CD8-positive, alpha-beta memory T cell (primary cell): ENCODE data around the gene CDK14. TPM values are rescaled to one million over a fixed set of nuclear protein-coding genes. Genes with fewer than 3 reads are reported as not detected.

ENCODE experiments used
- CTCF ChIA-PET: fragments of 350-600 bp; sonication (Branson Sonifier 250); formaldehyde crosslinking; loops from one replicate; lab custom pipeline; 2021; ENCODE audit warnings: antibody characterized with exemption; lab: Charles Lee
- POLR2A ChIA-PET: fragments of 350-600 bp; sonication (Branson Sonifier 250); formaldehyde crosslinking; loops from one replicate; lab custom pipeline; 2021; ENCODE audit warnings: antibody characterized with exemption; lab: Charles Lee
- DNase-seq, 5 donors: peaks; one replicate each; pipeline versions ENCODE4 v3.0.0 to v3.0.0-alpha.2; 2020 to 2022; ENCODE audit warnings: mixed read lengths in 1 of 5
- H3K27ac ChIP-seq: one replicate; pipeline ENCODE4 v1.7.0; 2013; ENCODE audit warnings: low read depth, mild to moderate bottlenecking, low read length, moderate library complexity
- H3K27me3 ChIP-seq: 2 replicates; pipeline ENCODE4 v1.7.0; 2013; ENCODE audit warnings: low read length, mild to moderate bottlenecking; ENCODE audit not compliant: insufficient read depth, poor library complexity, severe bottlenecking
- H3K36me3 ChIP-seq: 2 replicates; pipeline ENCODE4 v1.7.0; 2013; ENCODE audit warnings: mild to moderate bottlenecking, low read length, moderate library complexity; ENCODE audit not compliant: insufficient read depth
- H3K4me1 ChIP-seq: 2 replicates; pipeline ENCODE4 v1.7.0; 2013; ENCODE audit warnings: mild to moderate bottlenecking, low read length, moderate library complexity; ENCODE audit not compliant: insufficient read depth
- H3K4me3 ChIP-seq: 2 replicates; pipeline ENCODE4 v1.7.0; 2013; ENCODE audit warnings: mild to moderate bottlenecking, low read length
- H3K9me3 ChIP-seq: 2 replicates; pipeline ENCODE4 v1.7.0; 2013; ENCODE audit warnings: mild to moderate bottlenecking, low read length
- H3K27ac Mint-ChIP-seq, 8 donors: one replicate each; pipeline ENCODE4 v1.8.0; 2020 to 2021; ENCODE audit warnings: mixed read lengths in 8 of 8, mild to moderate bottlenecking in 6 of 8, inconsistent platforms in 3 of 8, moderate library complexity in 3 of 8
- H3K27me3 Mint-ChIP-seq, 2 donors: one replicate each; pipeline ENCODE4 v1.8.0; 2020 to 2021; ENCODE audit warnings: mixed read lengths in 2 of 2, mild to moderate bottlenecking in 1 of 2, moderate library complexity in 1 of 2
- H3K36me3 Mint-ChIP-seq, 3 donors: one replicate each; pipeline ENCODE4 v1.8.0; 2020 to 2021; ENCODE audit warnings: mixed read lengths in 3 of 3, inconsistent platforms in 1 of 3, mild to moderate bottlenecking in 1 of 3
- H3K4me1 Mint-ChIP-seq, 3 donors: one replicate each; pipeline ENCODE4 v1.8.0; 2020 to 2021; ENCODE audit warnings: mixed read lengths in 3 of 3, inconsistent platforms in 1 of 3, mild to moderate bottlenecking in 1 of 3
- H3K4me3 Mint-ChIP-seq, 7 donors: one replicate each; pipeline ENCODE4 v1.8.0; 2020 to 2021; ENCODE audit warnings: mixed read lengths in 7 of 7, mild to moderate bottlenecking in 6 of 7, moderate library complexity in 4 of 7, inconsistent platforms in 2 of 7
- H3K9me3 Mint-ChIP-seq, 5 donors: one replicate each; pipeline ENCODE4 v1.8.0; 2020 to 2022; ENCODE audit warnings: mixed read lengths in 5 of 5, mild to moderate bottlenecking in 3 of 5, moderate library complexity in 2 of 5, inconsistent platforms in 1 of 5
- polyA plus RNA-seq: library from polyadenylated mRNA; unstranded; fragments of 300-500 nt; fragmentation: Illumina TruSeq; gene quantifications from one replicate; pipeline ENCODE4 v1.2.3, GENCODE V29; 2021
- total RNA-seq, 2 experiments: library from RNA; stranded (reverse); gene quantifications; one replicate each; pipeline ENCODE4 v1.2.3, GENCODE V29; 2021

CDK14 gene
- total and polyA plus RNA-seq, 3 experiments from 2014 or later = 0.05 to 0.20 TPM; not detected in 1

DNA sequence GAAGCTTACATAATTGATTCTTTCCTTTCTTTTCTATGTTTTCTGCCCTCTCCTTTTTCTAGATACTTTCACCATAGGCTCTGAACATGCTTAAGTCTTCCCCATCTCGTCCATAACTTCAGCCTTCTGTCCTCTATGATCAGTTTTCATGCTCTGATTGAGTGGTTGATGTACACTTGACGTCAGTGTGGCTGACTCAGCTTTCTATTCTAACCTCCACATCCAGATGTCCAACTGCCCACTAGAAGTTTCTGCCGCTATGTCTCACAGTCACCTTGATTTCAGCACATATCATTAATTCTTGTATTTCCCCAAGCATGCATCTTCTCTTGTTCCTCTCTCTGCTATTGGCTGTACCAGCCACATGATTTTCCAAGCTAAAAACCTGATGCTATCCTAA, 15.0 kb downstream of the CDK14 start:
- no peak for DNase-seq
- Mint-ChIP-seq H3K9me3 (peaks cover 0 to 5% (median 0%) of the 10 kb centered on the region in 5 donors), H3K4me1 (no peaks in the 10 kb centered on the region), H3K36me3 (peaks cover 0 to 2% (median 0%) of the 10 kb centered on the region in 3 donors), H3K27me3 (peaks cover 0 to 4% of the 10 kb centered on the region in 2 donors), H3K4me3 (no peak overlapping the region), H3K27ac (no peak overlapping the region)
- ChIA-PET POLR2A (no interaction called here), CTCF (no interaction called here)
- no peaks in the 10 kb centered on the region for H3K27me3 ChIP-seq
- no peaks in the 10 kb centered on the region for H3K9me3 ChIP-seq
- H3K4me1 ChIP-seq = no peaks in the 10 kb centered on the region
- no peaks in the 10 kb centered on the region for H3K36me3 ChIP-seq
- no peak overlapping the region for H3K27ac ChIP-seq
- no peak overlapping the region for H3K4me3 ChIP-seq

DNA sequence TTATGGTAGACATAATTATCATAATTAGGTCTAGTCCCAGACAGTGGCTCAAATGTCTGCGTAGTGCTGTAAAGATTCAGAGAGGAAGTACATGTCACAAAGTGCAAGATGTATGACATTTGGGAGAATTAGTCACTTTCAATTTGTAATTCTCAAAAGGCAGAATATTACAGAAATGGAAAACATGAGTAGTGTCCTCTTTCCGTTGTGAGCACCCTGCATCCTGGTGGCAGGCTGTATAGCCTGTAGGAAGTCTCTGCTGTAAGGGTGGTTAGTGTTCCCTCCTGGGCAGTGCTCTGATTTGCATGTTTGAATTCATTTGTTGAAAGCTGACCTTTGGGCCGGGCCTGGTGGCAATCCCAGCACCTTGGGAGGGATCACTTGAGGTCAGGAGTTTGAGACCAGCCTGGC, 17.0 kb downstream of the CDK14 start:
- no peak for DNase-seq
- Histone ChIP-seq H3K4me1 (no peaks in the 10 kb centered on the region), H3K4me3 (no peak overlapping the region), H3K27ac (no peak overlapping the region), H3K36me3 (no peaks in the 10 kb centered on the region), H3K9me3 (no peaks in the 10 kb centered on the region), H3K27me3 (no peaks in the 10 kb centered on the region)
- Mint-ChIP-seq H3K27ac (no peak overlapping the region), H3K4me1 (no peaks in the 10 kb centered on the region), H3K27me3 (peaks cover 0 to 4% of the 10 kb centered on the region in 2 donors), H3K36me3 (peaks cover 0 to 2% (median 0%) of the 10 kb centered on the region in 3 donors), H3K9me3 (peaks cover 0 to 5% (median 0%) of the 10 kb centered on the region in 5 donors), H3K4me3 (no peak overlapping the region)
- CTCF ChIA-PET = no interaction called here
- POLR2A ChIA-PET = no interaction called here

DNA sequence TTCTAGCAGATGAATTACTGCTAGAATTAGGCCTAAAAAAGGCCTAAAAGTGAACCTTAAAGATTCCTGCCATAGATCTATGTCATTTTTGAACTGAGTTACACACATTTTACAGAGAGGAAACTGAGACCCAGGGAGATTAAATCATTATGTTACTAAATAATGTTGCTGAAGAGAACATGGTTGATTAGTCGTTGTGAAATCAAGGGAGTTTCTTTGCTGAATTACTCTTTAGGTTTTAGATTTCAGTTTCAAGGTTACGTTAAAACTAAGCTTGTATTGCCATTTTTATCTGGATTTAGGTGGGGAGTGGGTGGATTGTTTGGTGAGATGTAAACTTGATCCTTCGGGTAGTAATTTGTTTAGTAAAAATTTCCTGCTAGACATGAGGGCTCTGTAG, 21.3 kb downstream of the CDK14 start:
- H3K9me3 ChIP-seq = no peaks in the 10 kb centered on the region
- ChIA-PET CTCF (no interaction called here), POLR2A (no interaction called here)
- Mint-ChIP-seq H3K36me3 (no peaks in the 10 kb centered on the region), H3K27me3 (no peaks in the 10 kb centered on the region), H3K9me3 (no peaks in the 10 kb centered on the region), H3K4me3 (no peak overlapping the region), H3K4me1 (no peaks in the 10 kb centered on the region), H3K27ac (no peak overlapping the region)
- no peaks in the 10 kb centered on the region for H3K36me3 ChIP-seq
- no peak for DNase-seq
- no peak overlapping the region for H3K27ac ChIP-seq
- H3K4me1 ChIP-seq = no peaks in the 10 kb centered on the region
- H3K27me3 ChIP-seq = no peaks in the 10 kb centered on the region
- no peak overlapping the region for H3K4me3 ChIP-seq

DNA sequence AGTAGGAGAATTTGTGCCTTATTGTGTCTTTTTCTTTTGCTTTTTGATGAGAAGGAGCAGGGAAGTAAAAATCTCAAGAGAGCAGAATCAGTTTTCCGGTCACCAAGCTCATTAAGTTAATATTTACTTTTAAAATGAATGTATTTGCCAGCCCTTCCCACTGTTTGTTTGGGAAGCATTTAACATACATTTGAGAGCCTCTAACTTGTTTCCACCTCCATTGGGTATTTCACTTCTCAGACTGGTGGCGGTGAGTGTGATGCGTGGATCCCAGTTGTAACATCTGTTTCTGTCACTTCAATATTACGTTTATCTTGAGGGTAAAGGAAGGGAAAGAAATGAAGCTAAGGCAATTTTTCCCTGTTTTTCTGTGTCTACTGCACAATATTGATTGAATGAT, 22.8 kb downstream of the CDK14 start:
- Mint-ChIP-seq H3K9me3 (no peaks in the 10 kb centered on the region), H3K4me3 (no peak overlapping the region), H3K4me1 (no peaks in the 10 kb centered on the region), H3K36me3 (no peaks in the 10 kb centered on the region), H3K27ac (no peak overlapping the region), H3K27me3 (no peaks in the 10 kb centered on the region)
- no peak overlapping the region for H3K4me3 ChIP-seq
- H3K4me1 ChIP-seq = no peaks in the 10 kb centered on the region
- no peaks in the 10 kb centered on the region for H3K27me3 ChIP-seq
- POLR2A ChIA-PET = no interaction called here
- DNase-seq = no peak
- CTCF ChIA-PET = no interaction called here
- H3K36me3 ChIP-seq = no peaks in the 10 kb centered on the region
- no peaks in the 10 kb centered on the region for H3K9me3 ChIP-seq
- H3K27ac ChIP-seq = no peak overlapping the region

DNA sequence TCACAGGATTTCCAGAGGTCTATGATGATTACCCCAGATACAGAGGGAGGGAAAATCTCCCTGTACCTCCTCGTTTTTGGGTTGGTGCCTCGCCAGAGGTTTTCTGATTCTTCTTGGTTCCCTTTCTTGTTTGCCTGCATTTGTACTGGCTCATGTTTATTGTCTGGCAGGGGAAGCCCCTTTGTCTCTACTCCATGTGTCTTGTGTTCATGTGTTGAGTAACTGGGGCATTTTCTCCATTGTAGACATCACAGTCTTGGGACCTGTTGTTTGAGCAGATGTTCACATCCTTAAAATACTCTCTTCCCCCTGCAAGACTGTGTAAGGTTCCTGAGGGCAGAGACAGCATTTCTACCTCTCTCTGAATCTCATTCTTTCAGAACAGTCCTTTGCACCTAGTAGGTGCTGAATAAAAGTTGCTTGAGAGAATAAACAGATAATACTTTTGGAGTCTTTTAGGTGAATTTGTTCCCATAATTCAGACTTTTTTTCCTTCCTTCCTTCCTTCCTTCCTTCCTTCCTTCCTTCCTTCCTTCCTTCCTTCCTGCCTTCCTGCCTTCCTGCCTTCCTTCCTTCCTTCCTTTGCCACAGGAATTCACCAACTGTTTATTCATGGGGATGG, 25.1 kb downstream of the CDK14 start:
- CTCF ChIA-PET = no interaction called here
- no peaks in the 10 kb centered on the region for H3K36me3 ChIP-seq
- POLR2A ChIA-PET = no interaction called here
- no peaks in the 10 kb centered on the region for H3K4me1 ChIP-seq
- H3K4me3 ChIP-seq = no peak overlapping the region
- no peaks in the 10 kb centered on the region for H3K27me3 Mint-ChIP-seq
- H3K9me3 ChIP-seq = no peaks in the 10 kb centered on the region
- no peak for DNase-seq
- no peak overlapping the region for H3K4me3 Mint-ChIP-seq
- no peaks in the 10 kb centered on the region for H3K9me3 Mint-ChIP-seq
- no peaks in the 10 kb centered on the region for H3K4me1 Mint-ChIP-seq
- no peak overlapping the region for H3K27ac ChIP-seq
- H3K36me3 Mint-ChIP-seq = no peaks in the 10 kb centered on the region
- no peak overlapping the region for H3K27ac Mint-ChIP-seq
- no peaks in the 10 kb centered on the region for H3K27me3 ChIP-seq

DNA sequence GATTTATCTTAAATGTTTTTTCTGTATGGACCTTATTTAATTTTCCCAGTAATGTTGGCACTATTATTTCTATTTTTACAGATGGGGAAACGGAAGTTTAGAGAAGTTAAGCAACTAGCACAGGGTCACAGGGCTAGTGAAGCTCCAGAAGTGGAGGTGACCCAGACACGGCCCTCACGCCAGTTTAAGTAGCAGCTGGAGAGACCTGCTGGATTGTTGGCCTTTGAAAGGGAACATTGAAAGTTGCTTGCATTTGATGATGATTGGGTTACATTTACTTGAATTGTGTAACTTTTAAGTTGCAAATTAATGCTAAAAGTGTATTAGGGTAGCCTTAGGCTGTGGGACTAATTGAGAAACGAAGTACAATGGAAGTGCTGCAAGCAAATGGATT, 25.6 kb downstream of the CDK14 start:
- Mint-ChIP-seq H3K9me3 (no peaks in the 10 kb centered on the region), H3K4me3 (no peak overlapping the region), H3K27ac (no peak overlapping the region), H3K27me3 (no peaks in the 10 kb centered on the region), H3K4me1 (no peaks in the 10 kb centered on the region), H3K36me3 (no peaks in the 10 kb centered on the region)
- ChIA-PET POLR2A (no interaction called here), CTCF (no interaction called here)
- Histone ChIP-seq H3K4me3 (no peak overlapping the region), H3K36me3 (no peaks in the 10 kb centered on the region), H3K4me1 (no peaks in the 10 kb centered on the region), H3K27ac (no peak overlapping the region), H3K27me3 (no peaks in the 10 kb centered on the region), H3K9me3 (no peaks in the 10 kb centered on the region)
- no peak for DNase-seq

DNA sequence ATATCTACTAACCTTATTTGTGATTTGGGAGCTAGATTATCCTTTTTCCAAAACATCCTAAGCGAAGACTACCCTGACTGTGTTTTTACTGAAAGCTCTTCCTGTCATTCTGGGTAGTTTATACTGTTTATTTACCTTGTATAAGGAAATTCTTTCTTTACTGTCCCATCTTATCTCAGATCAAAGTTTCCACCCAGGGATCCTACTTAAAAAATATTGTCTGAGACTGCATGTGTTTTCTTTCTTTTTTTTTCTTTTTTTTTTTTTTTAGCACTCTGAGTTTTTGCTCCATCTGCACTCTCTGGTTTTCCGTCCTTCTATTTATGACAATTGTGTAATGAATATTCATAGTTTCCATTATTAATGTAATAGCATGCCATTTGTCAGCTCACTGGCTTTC, 26.5 kb downstream of the CDK14 start:
- Histone ChIP-seq H3K27me3 (no peaks in the 10 kb centered on the region), H3K36me3 (no peaks in the 10 kb centered on the region)
- POLR2A ChIA-PET = no interaction called here

DNA sequence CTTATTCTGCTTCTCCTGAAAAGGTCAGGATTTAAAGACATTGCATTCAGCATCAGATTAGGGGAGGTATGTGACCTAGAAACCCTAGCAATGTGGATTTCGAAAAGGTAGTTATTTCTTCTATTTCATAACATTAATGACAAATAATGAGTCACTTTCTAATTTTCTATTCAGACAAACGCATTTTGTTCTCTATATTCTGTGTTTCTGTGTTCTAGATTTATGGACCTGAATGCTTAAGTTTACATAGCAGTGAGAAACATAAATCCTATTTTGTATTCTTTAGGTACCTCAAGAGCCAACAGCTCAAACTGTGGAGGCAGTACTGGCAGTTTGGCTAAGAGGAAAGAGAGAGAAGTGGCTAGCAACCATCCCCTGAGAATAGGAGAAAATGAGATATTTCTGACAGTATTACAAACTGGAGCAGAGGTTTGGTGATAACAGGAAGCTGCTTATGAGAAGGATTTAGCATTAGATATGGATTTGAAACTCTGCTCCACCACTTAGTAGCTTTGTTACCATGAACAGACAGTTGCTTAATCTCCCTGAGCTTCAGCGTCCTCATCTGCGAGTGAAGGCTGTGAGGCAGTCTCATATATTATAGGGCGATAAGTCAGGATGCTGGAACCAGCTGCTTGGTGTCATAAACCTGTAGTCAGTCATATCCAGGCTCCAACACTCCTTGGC, 28.2 kb downstream of the CDK14 start:
- POLR2A ChIA-PET = no interaction called here
- no peaks in the 10 kb centered on the region for H3K27me3 Mint-ChIP-seq
- H3K36me3 Mint-ChIP-seq = no peaks in the 10 kb centered on the region
- H3K4me1 Mint-ChIP-seq = no peaks in the 10 kb centered on the region
- peaks cover 0 to 1% (median 0%) of the 10 kb centered on the region in 5 donors for H3K9me3 Mint-ChIP-seq
- Histone ChIP-seq H3K27me3 (no peaks in the 10 kb centered on the region), H3K27ac (no peak overlapping the region), H3K4me3 (no peak overlapping the region), H3K36me3 (no peaks in the 10 kb centered on the region), H3K9me3 (no peaks in the 10 kb centered on the region), H3K4me1 (no peaks in the 10 kb centered on the region)
- no peak overlapping the region for H3K27ac Mint-ChIP-seq
- DNase-seq = no peak
- H3K4me3 Mint-ChIP-seq = no peak overlapping the region
- CTCF ChIA-PET = no interaction called here

More for the DNA sequence above, 26.5 kb downstream of the CDK14 start:
- Histone ChIP-seq H3K4me1 (no peaks in the 10 kb centered on the region), H3K27ac (no peak overlapping the region), H3K4me3 (no peak overlapping the region), H3K9me3 (no peaks in the 10 kb centered on the region)
- H3K36me3 Mint-ChIP-seq = no peaks in the 10 kb centered on the region
- no peaks in the 10 kb centered on the region for H3K4me1 Mint-ChIP-seq
- H3K9me3 Mint-ChIP-seq = no peaks in the 10 kb centered on the region
- no peak for DNase-seq
- CTCF ChIA-PET = no interaction called here
- H3K4me3 Mint-ChIP-seq = no peak overlapping the region
- no peaks in the 10 kb centered on the region for H3K27me3 Mint-ChIP-seq
- H3K27ac Mint-ChIP-seq = no peak overlapping the region
